Measurements from ENCODE around the gene INPP5B.
"Not testable (repeated sequence)": the region's sequence is repeated elsewhere in the genome, so short reads cannot be mapped to it uniquely, and the experiment has no call there.

The INPP5B gene

GRCh38 chr1:37947364-37947763, 511 bp upstream of the INPP5B start:
- DNase-seq, result no peak

- peak; percentile 22 to 62 for DNase-seq
Measured at GRCh38 chr1:37945743-37946702, 830 bp downstream of the INPP5B start.

- no peak for DNase-seq
Measured at GRCh38 chr1:37945251-37945650, 1.6 kb downstream of the INPP5B start.

- DNase-seq, result no peak
Measured at GRCh38 chr1:37944816-37945215, 2.0 kb downstream of the INPP5B start.

- no peak for DNase-seq
Measured at GRCh38 chr1:37944086-37944763, 2.6 kb downstream of the INPP5B start.

GRCh38 chr1:37940299-37940947, 6.4 kb downstream of the INPP5B start:
- DNase-seq, result peak; percentile 41 to 52

- DNase-seq, result not testable (repeated sequence)
Measured at GRCh38 chr1:37936760-37937159, 10.1 kb downstream of the INPP5B start.

- no peak for DNase-seq
Measured at GRCh38 chr1:37932759-37933158, 14.1 kb downstream of the INPP5B start.

GRCh38 chr1:37931361-37932158, 15.3 kb downstream of the INPP5B start:
- DNase-seq, result peak; percentile 94 to 95

- no peak for DNase-seq
Measured at GRCh38 chr1:37931102-37931360, 15.8 kb downstream of the INPP5B start.

GRCh38 chr1:37930246-37931101, 16.4 kb downstream of the INPP5B start:
- DNase-seq, result no peak

GRCh38 chr1:37926038-37926924, 20.6 kb downstream of the INPP5B start:
- DNase-seq, result no peak

- no peak for DNase-seq
Measured at GRCh38 chr1:37925316-37925715, 21.5 kb downstream of the INPP5B start.

- no peak for DNase-seq
Measured at GRCh38 chr1:37923551-37923889, 23.3 kb downstream of the INPP5B start.

- DNase-seq, result no peak
Measured at GRCh38 chr1:37922767-37923550, 23.9 kb downstream of the INPP5B start.

GRCh38 chr1:37919277-37919676, 27.6 kb downstream of the INPP5B start:
- DNase-seq, result no peak

GRCh38 chr1:37915476-37916093, 31.3 kb downstream of the INPP5B start:
- no peak for DNase-seq

GRCh38 chr1:37914719-37915475, 32.0 kb downstream of the INPP5B start:
- DNase-seq, result no peak

- DNase-seq, result not testable (repeated sequence)
Measured at GRCh38 chr1:37911478-37911877, 35.4 kb downstream of the INPP5B start.
